Activated CD8-positive, alpha-beta T cell treated with anti-CD3 and anti-CD28 coated beads, Interleukin-2, amount 10 ng/mL, durations not matched to agents 7 days and 5 days (primary cell): ENCODE measurements around the gene SNTN. TPM values are rescaled to one million over a fixed set of nuclear protein-coding genes. Genes with fewer than 3 reads are reported as not detected.

ENCODE experiments used
- ATAC-seq: fragments of 150-1000 bp; cut with Tn5 transposase; one replicate; pipeline ENCODE4 v1.10.0; 2021; ENCODE audit warnings: moderate library complexity
- CTCF ChIA-PET: fragments of 350-600 bp; sonication (Branson Sonifier 250); formaldehyde crosslinking; loops from one replicate; lab custom pipeline; 2021; ENCODE audit warnings: antibody characterized with exemption; lab: Charles Lee
- POLR2A ChIA-PET: fragments of 350-600 bp; sonication (Branson Sonifier 250); formaldehyde crosslinking; loops from one replicate; lab custom pipeline; 2021; ENCODE audit warnings: antibody characterized with exemption; lab: Charles Lee
- DNase-seq: peaks from one replicate; pipeline ENCODE4 v3.0.0-alpha.2; 2020
- H3K27ac Mint-ChIP-seq: one replicate; pipeline ENCODE4 v1.8.0; 2021; ENCODE audit warnings: mild to moderate bottlenecking, mixed read lengths
- H3K27me3 Mint-ChIP-seq: one replicate; pipeline ENCODE4 v1.8.0; 2021; ENCODE audit warnings: low read depth, mixed read lengths
- H3K36me3 Mint-ChIP-seq: one replicate; pipeline ENCODE4 v1.8.0; 2021; ENCODE audit warnings: low read depth, mixed read lengths
- H3K4me1 Mint-ChIP-seq: one replicate; pipeline ENCODE4 v1.8.0; 2021; ENCODE audit warnings: low read depth, mixed read lengths
- H3K4me3 Mint-ChIP-seq: one replicate; pipeline ENCODE4 v1.8.0; 2021; ENCODE audit warnings: mild to moderate bottlenecking, mixed read lengths
- H3K9me3 Mint-ChIP-seq: one replicate; pipeline ENCODE4 v1.8.0; 2022; ENCODE audit warnings: mixed read lengths; ENCODE audit not compliant: insufficient read depth
- total RNA-seq, 2 experiments: library from RNA; stranded (reverse); gene quantifications; one replicate each; pipeline ENCODE4 v1.2.3, GENCODE V29; 2021

Gene SNTN
- total RNA-seq, 2 experiments from 2014 or later, result not detected

GRCh38 chr3:63679186-63679585 is 26.7 kb downstream of the SNTN start:
- H3K9me3 Mint-ChIP-seq, result no peaks in the 10 kb centered on the region
- ATAC-seq (no peak), DNase-seq (no peak)
- POLR2A ChIA-PET, result no interaction called here
- no peaks in the 10 kb centered on the region for H3K36me3 Mint-ChIP-seq
- H3K4me3 Mint-ChIP-seq, result no peak overlapping the region
- CTCF ChIA-PET, result no interaction called here
- H3K4me1 Mint-ChIP-seq, result no peaks in the 10 kb centered on the region
- no peak overlapping the region for H3K27ac Mint-ChIP-seq
- H3K27me3 Mint-ChIP-seq, result no peaks in the 10 kb centered on the region

- CTCF ChIA-PET, result no interaction called here
- Mint-ChIP-seq H3K27me3 (no peaks in the 10 kb centered on the region), H3K4me1 (no peaks in the 10 kb centered on the region), H3K4me3 (no peak overlapping the region), H3K36me3 (no peaks in the 10 kb centered on the region), H3K9me3 (no peaks in the 10 kb centered on the region), H3K27ac (no peak overlapping the region)
- POLR2A ChIA-PET, result no interaction called here
- ATAC-seq (no peak), DNase-seq (no peak)
Observed at GRCh38 chr3:63684081-63684480, 31.6 kb downstream of the SNTN start.

GRCh38 chr3:63685340-63685739 is 32.9 kb downstream of the SNTN start:
- no peak overlapping the region for H3K27ac Mint-ChIP-seq
- CTCF ChIA-PET, result no interaction called here
- H3K4me3 Mint-ChIP-seq, result no peak overlapping the region
- ATAC-seq, result no peak
- H3K9me3 Mint-ChIP-seq, result no peaks in the 10 kb centered on the region
- no peaks in the 10 kb centered on the region for H3K36me3 Mint-ChIP-seq
- no peak for DNase-seq
- no peaks in the 10 kb centered on the region for H3K4me1 Mint-ChIP-seq
- H3K27me3 Mint-ChIP-seq, result no peaks in the 10 kb centered on the region
- POLR2A ChIA-PET, result no interaction called here

- H3K4me1 Mint-ChIP-seq, result no peaks in the 10 kb centered on the region
- CTCF ChIA-PET, result no interaction called here
Observed at GRCh38 chr3:63687278-63688225, 35.1 kb downstream of the SNTN start.

GRCh38 chr3:63689285-63689684 is 36.8 kb downstream of the SNTN start:
- ChIA-PET CTCF (no interaction called here), POLR2A (no interaction called here)
- H3K27me3 Mint-ChIP-seq, result no peaks in the 10 kb centered on the region
- no peak overlapping the region for H3K4me3 Mint-ChIP-seq
- DNase-seq (no peak), ATAC-seq (no peak)
- H3K9me3 Mint-ChIP-seq, result no peaks in the 10 kb centered on the region
- H3K4me1 Mint-ChIP-seq, result no peaks in the 10 kb centered on the region
- H3K36me3 Mint-ChIP-seq, result no peaks in the 10 kb centered on the region
- no peak overlapping the region for H3K27ac Mint-ChIP-seq

More at GRCh38 chr3:63687278-63688225, 35.1 kb downstream of the SNTN start:
- Mint-ChIP-seq H3K27ac (no peak overlapping the region), H3K9me3 (no peaks in the 10 kb centered on the region), H3K36me3 (no peaks in the 10 kb centered on the region), H3K4me3 (no peak overlapping the region), H3K27me3 (no peaks in the 10 kb centered on the region)
- DNase-seq (no peak), ATAC-seq (no peak)
- POLR2A ChIA-PET, result no interaction called here

- H3K4me1 Mint-ChIP-seq, result no peaks in the 10 kb centered on the region
- no peaks in the 10 kb centered on the region for H3K27me3 Mint-ChIP-seq
- no peaks in the 10 kb centered on the region for H3K36me3 Mint-ChIP-seq
- no peak for DNase-seq
- H3K27ac Mint-ChIP-seq, result no peak overlapping the region
- ATAC-seq, result no peak
- ChIA-PET CTCF (no interaction called here), POLR2A (no interaction called here)
- no peak overlapping the region for H3K4me3 Mint-ChIP-seq
- no peaks in the 10 kb centered on the region for H3K9me3 Mint-ChIP-seq
Observed at GRCh38 chr3:63693351-63693750, 40.9 kb downstream of the SNTN start.

- Mint-ChIP-seq H3K4me1 (no peaks in the 10 kb centered on the region), H3K27ac (no peak overlapping the region), H3K27me3 (no peaks in the 10 kb centered on the region), H3K4me3 (no peak overlapping the region), H3K9me3 (no peaks in the 10 kb centered on the region), H3K36me3 (no peaks in the 10 kb centered on the region)
- DNase-seq, result no peak
- ChIA-PET POLR2A (no interaction called here), CTCF (no interaction called here)
- ATAC-seq, result no peak
Observed at GRCh38 chr3:63705092-63705645, 52.7 kb downstream of the SNTN start.

- ChIA-PET CTCF (interaction anchor here (0.6 kb wide), 1 partner anchor 460 kb away, joined by 4 read pairs; no protein-coding TSS in a partner anchor), POLR2A (no interaction called here)
- ATAC-seq, result no peak
- H3K4me1 Mint-ChIP-seq, result no peaks in the 10 kb centered on the region
- H3K27ac Mint-ChIP-seq, result no peak overlapping the region
- H3K9me3 Mint-ChIP-seq, result no peaks in the 10 kb centered on the region
- no peak for DNase-seq
- H3K36me3 Mint-ChIP-seq, result no peaks in the 10 kb centered on the region
- no peak overlapping the region for H3K4me3 Mint-ChIP-seq
- H3K27me3 Mint-ChIP-seq, result no peaks in the 10 kb centered on the region
Observed at GRCh38 chr3:63706321-63707085, 54.0 kb downstream of the SNTN start.

- CTCF ChIA-PET, result no interaction called here
- H3K4me3 Mint-ChIP-seq, result no peak overlapping the region
- DNase-seq (no peak), ATAC-seq (no peak)
- H3K36me3 Mint-ChIP-seq, result no peaks in the 10 kb centered on the region
- H3K27ac Mint-ChIP-seq, result no peak overlapping the region
- H3K27me3 Mint-ChIP-seq, result no peaks in the 10 kb centered on the region
- H3K4me1 Mint-ChIP-seq, result no peaks in the 10 kb centered on the region
- H3K9me3 Mint-ChIP-seq, result no peaks in the 10 kb centered on the region
- POLR2A ChIA-PET, result no interaction called here
Observed at GRCh38 chr3:63707731-63708130, 55.3 kb downstream of the SNTN start.

- ATAC-seq, result no peak
- Mint-ChIP-seq H3K4me1 (no peaks in the 10 kb centered on the region), H3K4me3 (no peak overlapping the region), H3K36me3 (no peaks in the 10 kb centered on the region), H3K9me3 (no peaks in the 10 kb centered on the region), H3K27me3 (no peaks in the 10 kb centered on the region), H3K27ac (no peak overlapping the region)
- POLR2A ChIA-PET, result no interaction called here
- CTCF ChIA-PET, result no interaction called here
- DNase-seq, result no peak
Observed at GRCh38 chr3:63709576-63709975, 57.1 kb downstream of the SNTN start.
